H9 (cell line): ENCODE measurements around the gene FBXO47. TPM values are rescaled to one million over a fixed set of nuclear protein-coding genes. Genes with fewer than 3 reads are reported as not detected.

Experiments used
- DNase-seq: peaks from one replicate; pipeline ENCODE4 v3.0.0-alpha.2; 2017
- H2AFZ ChIP-seq: one replicate; pipeline ENCODE4 v1.6.1; 2013; ENCODE audit warnings: mild to moderate bottlenecking, low read length, control low read depth, moderate library complexity
- H2AK5ac ChIP-seq: 2 replicates; pipeline ENCODE4 v1.6.1; 2013; ENCODE audit warnings: low read length, control low read depth, mixed read lengths; ENCODE audit not compliant: insufficient read length
- H2BK120ac ChIP-seq: one replicate; pipeline ENCODE4 v1.6.1; 2013; ENCODE audit warnings: low read depth, mild to moderate bottlenecking, low read length, control low read depth, inconsistent platforms; ENCODE audit not compliant: poor library complexity, severe bottlenecking
- H2BK12ac ChIP-seq: 2 replicates; pipeline ENCODE4 v1.6.1; 2013; ENCODE audit warnings: low read length, control low read depth, mixed read lengths, low read depth; ENCODE audit not compliant: insufficient read length
- H2BK15ac ChIP-seq: 2 replicates; pipeline ENCODE4 v1.6.1; 2013; ENCODE audit warnings: low read depth, low read length, control low read depth
- H2BK20ac ChIP-seq: one replicate; pipeline ENCODE4 v1.6.1; 2013; ENCODE audit warnings: low read depth, mild to moderate bottlenecking, low read length, control low read depth, inconsistent platforms; ENCODE audit not compliant: poor library complexity, severe bottlenecking
- H2BK5ac ChIP-seq: 2 replicates; pipeline ENCODE4 v1.6.1; 2013; ENCODE audit warnings: low read length, control low read depth, mixed read lengths; ENCODE audit not compliant: insufficient read length
- H3K14ac ChIP-seq: 2 replicates; pipeline ENCODE4 v1.6.1; 2013; ENCODE audit warnings: low read length, control low read depth; ENCODE audit not compliant: insufficient read depth
- H3K18ac ChIP-seq: 2 replicates; pipeline ENCODE4 v1.6.1; 2013; ENCODE audit warnings: low read depth, mild to moderate bottlenecking, mixed read lengths, low read length, control low read depth; ENCODE audit not compliant: insufficient read length
- H3K23ac ChIP-seq: 2 replicates; pipeline ENCODE4 v1.6.1; 2013; ENCODE audit warnings: low read length, control low read depth, mixed read lengths, low read depth; ENCODE audit not compliant: insufficient read length
- H3K23me2 ChIP-seq: 2 replicates; pipeline ENCODE4 v1.6.1; 2013; ENCODE audit warnings: low read depth, mild to moderate bottlenecking, mixed read lengths, low read length, control low read depth; ENCODE audit not compliant: insufficient read length, poor library complexity, severe bottlenecking
- H3K27ac ChIP-seq: 2 replicates; pipeline ENCODE4 v1.5.1; 2013; ENCODE audit warnings: low read length, control low read depth, mixed read lengths, low read depth; ENCODE audit not compliant: insufficient read length
- H3K27me3 ChIP-seq: 2 replicates; pipeline ENCODE4 v1.6.1; 2013; ENCODE audit warnings: low read length, control low read depth, inconsistent platforms; ENCODE audit not compliant: insufficient read depth
- H3K4ac ChIP-seq: 2 replicates; pipeline ENCODE4 v1.6.1; 2013; ENCODE audit warnings: low read depth, mild to moderate bottlenecking, control low read depth, inconsistent platforms, low read length, moderate library complexity
- H3K4me1 ChIP-seq: 2 replicates; pipeline ENCODE4 v1.6.1; 2013; ENCODE audit warnings: low read length, control low read depth, inconsistent platforms; ENCODE audit not compliant: insufficient read depth
- H3K4me2 ChIP-seq: 2 replicates; pipeline ENCODE4 v1.6.1; 2013; ENCODE audit warnings: low read length, control low read depth, mixed read lengths; ENCODE audit not compliant: insufficient read length, insufficient read depth
- H3K56ac ChIP-seq: 2 replicates; pipeline ENCODE4 v1.6.1; 2013; ENCODE audit warnings: low read depth, mild to moderate bottlenecking, mixed read lengths, low read length, control low read depth; ENCODE audit not compliant: insufficient read length
- H3K79me1 ChIP-seq: 2 replicates; pipeline ENCODE4 v1.6.1; 2013; ENCODE audit warnings: low read depth, mild to moderate bottlenecking, moderate library complexity, low read length, control low read depth, inconsistent platforms; ENCODE audit not compliant: insufficient read depth, poor library complexity, severe bottlenecking
- H3K79me2 ChIP-seq: 2 replicates; pipeline ENCODE4 v1.6.1; 2013; ENCODE audit warnings: low read length, control low read depth, inconsistent platforms; ENCODE audit not compliant: insufficient read depth
- H3K9ac ChIP-seq: 2 replicates; pipeline ENCODE4 v1.6.1; 2013; ENCODE audit warnings: low read length, control low read depth, mixed read lengths; ENCODE audit not compliant: insufficient read length; ENCODE audit errors: extremely low read depth
- H3K9me3 ChIP-seq: one replicate; pipeline ENCODE4 v1.6.1; 2013; ENCODE audit warnings: low read depth, low read length, inconsistent platforms; ENCODE audit not compliant: control insufficient read depth
- H3T11ph ChIP-seq: one replicate; pipeline ENCODE4 v1.6.1; 2013; ENCODE audit warnings: mild to moderate bottlenecking, low read length, control low read depth, inconsistent platforms
- H4K20me1 ChIP-seq: one replicate; pipeline ENCODE4 v1.6.1; 2013; ENCODE audit not compliant: control insufficient read depth, insufficient read length, insufficient read depth
- H4K5ac ChIP-seq: 2 replicates; pipeline ENCODE4 v1.6.1; 2013; ENCODE audit warnings: low read depth, mild to moderate bottlenecking, mixed read lengths, low read length, control low read depth; ENCODE audit not compliant: insufficient read length
- H4K8ac ChIP-seq: replicated peaks from 2 replicates; pipeline ENCODE4 v1.6.1; 2013; ENCODE audit warnings: low read length, control low read depth, mixed read lengths, low read depth; ENCODE audit not compliant: insufficient read length
- H4K91ac ChIP-seq: 2 replicates; pipeline ENCODE4 v1.6.1; 2013; ENCODE audit warnings: low read depth, mild to moderate bottlenecking, moderate library complexity, mixed read lengths, low read length, control low read depth; ENCODE audit not compliant: insufficient read length
- H3K27ac Mint-ChIP-seq, 3 experiments: 2 replicates in 2 of 3; 3 replicates in 1 of 3; pipeline ENCODE4 v1.8.0; 2020 to 2021; ENCODE audit warnings: mixed read lengths in 3 of 3, mild to moderate bottlenecking in 1 of 3, moderate library complexity in 1 of 3
- H3K27me3 Mint-ChIP-seq: 2 replicates; pipeline ENCODE4 v1.8.0; 2021; ENCODE audit warnings: low read depth, mild to moderate bottlenecking, moderate library complexity, mixed read lengths
- H3K36me3 Mint-ChIP-seq, 3 experiments: 2 replicates in 2 of 3; 3 replicates in 1 of 3; pipeline ENCODE4 v1.8.0; 2020 to 2021; ENCODE audit warnings: low read depth in 3 of 3, mixed read lengths in 3 of 3; ENCODE audit not compliant: insufficient read depth in 1 of 3
- H3K4me1 Mint-ChIP-seq, 2 experiments: 2 replicates each; pipeline ENCODE4 v1.8.0; 2020; ENCODE audit warnings: mixed read lengths in 2 of 2
- H3K4me3 Mint-ChIP-seq, 2 experiments: 2 replicates in 1 of 2; 3 replicates in 1 of 2; pipeline ENCODE4 v1.8.0; 2020 to 2021; ENCODE audit warnings: mild to moderate bottlenecking in 2 of 2, mixed read lengths in 2 of 2, moderate library complexity in 1 of 2
- H3K9me3 Mint-ChIP-seq, 2 experiments: 2 replicates in 1 of 2; 3 replicates in 1 of 2; pipeline ENCODE4 v1.8.0; 2020; ENCODE audit warnings: mild to moderate bottlenecking in 2 of 2, mixed read lengths in 2 of 2, moderate library complexity in 1 of 2
- CTCF ChIP-seq: fragments of 200-600 bp; sonication (generic); conservative IDR thresholded peaks from 3 replicates; pipeline ENCODE4 v1.8.0; 2021; ENCODE audit warnings: antibody characterized with exemption, mild to moderate bottlenecking
- WGBS: extraction: QIAGEN DNeasy Blood & Tissue Kit; methylation state at CpG from one replicate; pipeline ENCODE4 v1.1.7; 2013; ENCODE audit warnings: missing lambda C conversion rate, low lambda C conversion rate, mixed read lengths; ENCODE audit not compliant: insufficient read length; ENCODE audit errors: extremely low coverage; 5-methylcytosine and 5-hydroxymethylcytosine counted together
- total RNA-seq: library from RNA; stranded (reverse); gene quantifications from 2 replicates; pipeline ENCODE4 v1.2.1, GENCODE V29; 2021

The FBXO47 gene
- total RNA-seq, 1 experiment from 2014 or later: not detected

GRCh38 chr17:38970128-38970527 is 2.9 kb upstream of the FBXO47 start:
- Histone ChIP-seq H3K9ac (no peak overlapping the region), H2AK5ac (no peak overlapping the region), H3K4ac (no peak overlapping the region), H2BK120ac (no peak overlapping the region), H3K79me2 (no peaks in the 10 kb centered on the region), H3K23me2 (no peaks in the 10 kb centered on the region), H3K18ac (no peak overlapping the region), H2BK5ac (no peak overlapping the region), H3T11ph (no peak overlapping the region), H4K8ac (no peak overlapping the region), H3K27ac (no peak overlapping the region), H3K4me1 (no peaks in the 10 kb centered on the region), H4K5ac (no peak overlapping the region), H2AFZ (no peak overlapping the region), H3K27me3 (no peaks in the 10 kb centered on the region), H3K4me2 (no peak overlapping the region), H2BK12ac (no peak overlapping the region), H2BK15ac (no peak overlapping the region), H4K20me1 (no peaks in the 10 kb centered on the region), H3K79me1 (no peaks in the 10 kb centered on the region), H3K23ac (no peak overlapping the region), H2BK20ac (no peak overlapping the region), H3K56ac (no peak overlapping the region), H3K9me3 (no peaks in the 10 kb centered on the region), H3K14ac (no peak overlapping the region), H4K91ac (no peak overlapping the region)
- no CpG with 5 or more reads among the region's 4 CpGs for WGBS
- H3K4me1 Mint-ChIP-seq: peaks cover 12 to 27% of the 10 kb centered on the region in 2 experiments
- H3K4me3 Mint-ChIP-seq: no peak overlapping the region
- DNase-seq: no peak
- 0 out of 7 replicates have a peak, but pooled peaks cover 0 to 6% (median 0%) of the 10 kb centered on the region in 3 experiments for H3K36me3 Mint-ChIP-seq
- no peaks in the 10 kb centered on the region for H3K27me3 Mint-ChIP-seq
- no peak overlapping the region for H3K27ac Mint-ChIP-seq
- peak; percentile 37; the same call in 2 of the 3 replicates for TF ChIP-seq CTCF
- H3K9me3 Mint-ChIP-seq: peaks cover 0 to 5% of the 10 kb centered on the region in 2 experiments; a peak in 1 of 5 replicates
